GM18505 (cell line): ENCODE data around the gene PTPN23.
"Not testable (repeated sequence)": the region's sequence is repeated elsewhere in the genome, so short reads cannot be mapped to it uniquely, and the experiment has no call there.

Experiments used
- ATAC-seq: cut with Tn5 transposase; IDR thresholded peaks from one replicate; pipeline ENCODE4 v1.9.1; 2021; ENCODE audit not compliant: unreplicated experiment
- POLR2A ChIP-seq: IDR thresholded peaks from 4 replicates; pipeline ENCODE4 v1.6.1; 2011; ENCODE audit warnings: borderline replicate concordance; ENCODE audit not compliant: insufficient read depth, insufficient read length; ENCODE audit errors: extremely low read depth

Gene PTPN23

GRCh38 chr3:47355010-47355409 lies 25.8 kb upstream of the PTPN23 start:
- TF ChIP-seq POLR2A = no peak
- ATAC-seq = no peak

GRCh38 chr3:47356201-47356600 lies 24.6 kb upstream of the PTPN23 start:
- TF ChIP-seq POLR2A = no peak
- ATAC-seq = no peak

GRCh38 chr3:47359323-47359722 lies 21.5 kb upstream of the PTPN23 start:
- no peak for TF ChIP-seq POLR2A
- no peak for ATAC-seq

- ATAC-seq = not testable (repeated sequence)
Measured at GRCh38 chr3:47360110-47360517, 20.7 kb upstream of the PTPN23 start.

- TF ChIP-seq POLR2A = no peak
- no peak for ATAC-seq
Measured at GRCh38 chr3:47362701-47363100, 18.1 kb upstream of the PTPN23 start.

- TF ChIP-seq POLR2A = no peak
- no peak for ATAC-seq
Measured at GRCh38 chr3:47365213-47366153, 15.3 kb upstream of the PTPN23 start.

- ATAC-seq = no peak
- no peak for TF ChIP-seq POLR2A
Measured at GRCh38 chr3:47366833-47367232, 14.0 kb upstream of the PTPN23 start.

GRCh38 chr3:47367631-47368030 lies 13.2 kb upstream of the PTPN23 start:
- TF ChIP-seq POLR2A = no peak
- no peak for ATAC-seq

GRCh38 chr3:47370020-47370419 lies 10.8 kb upstream of the PTPN23 start:
- not testable (repeated sequence) for ATAC-seq

- no peak for TF ChIP-seq POLR2A
- no peak for ATAC-seq
Measured at GRCh38 chr3:47370887-47371697, 9.7 kb upstream of the PTPN23 start.

GRCh38 chr3:47374587-47374986 lies 6.2 kb upstream of the PTPN23 start:
- no peak for ATAC-seq
- TF ChIP-seq POLR2A = no peak

- no peak for ATAC-seq
- TF ChIP-seq POLR2A = no peak
Measured at GRCh38 chr3:47376393-47376792, 4.4 kb upstream of the PTPN23 start.

GRCh38 chr3:47377186-47377585 lies 3.6 kb upstream of the PTPN23 start:
- ATAC-seq = no peak
- TF ChIP-seq POLR2A = no peak

GRCh38 chr3:47378869-47379268 lies 2.0 kb upstream of the PTPN23 start:
- no peak for TF ChIP-seq POLR2A
- ATAC-seq = no peak
